Esophagus muscularis mucosa (tissue), 4 donors: ENCODE results near the gene EPHB1. TPM values are rescaled to one million over a fixed set of nuclear protein-coding genes. Genes with fewer than 3 reads are reported as not detected.

ENCODE experiments used
- DNase-seq: peaks from one replicate; pipeline ENCODE4 v3.0.0-alpha.2; 2017; ENCODE audit errors: extremely low spot score
- H3K27ac ChIP-seq, 4 donors: fragments of 200-600 bp; sonication (generic); replicated peaks in 1 of 4; 1 replicate in 3 of 4; 2 replicates in 1 of 4; pipeline ENCODE4 v1.5.1; 2016 to 2019; ENCODE audit warnings: mild to moderate bottlenecking in 1 of 4
- H3K27me3 ChIP-seq, 4 donors: fragments of 200-600 bp; sonication (generic); one replicate each; pipeline versions ENCODE4 v1.5.1 to v1.6.0; 2016 to 2019
- H3K36me3 ChIP-seq, 4 donors: fragments of 200-600 bp; sonication (generic); one replicate each; pipeline ENCODE4 v1.5.1; 2016 to 2019
- H3K4me1 ChIP-seq, 4 donors: fragments of 200-600 bp; sonication (generic); one replicate each; pipeline ENCODE4 v1.5.1; 2016 to 2019
- H3K4me3 ChIP-seq, 4 donors: fragments of 200-600 bp; sonication (generic); 1 replicate in 2 of 4; 2 replicates in 2 of 4; pipeline ENCODE4 v1.5.1; 2016 to 2019; ENCODE audit warnings: mild to moderate bottlenecking in 4 of 4, moderate library complexity in 1 of 4
- H3K9me3 ChIP-seq, 4 donors: fragments of 200-600 bp; sonication (generic); 1 replicate in 3 of 4; 2 replicates in 1 of 4; pipeline ENCODE4 v1.5.1; 2016 to 2019
- CTCF ChIP-seq, 3 experiments: fragments of 200-600 bp in 2 of 3; fragments of 450-650 bp in 1 of 3; sonication (generic) in 2 of 3; IDR thresholded peaks; one replicate each; pipeline ENCODE4 v1.5.1; 2017 to 2019; ENCODE audit warnings: antibody characterized with exemption in 3 of 3, mild to moderate bottlenecking in 2 of 3, moderate library complexity in 1 of 3
- EP300 ChIP-seq: sonication (generic); formaldehyde crosslinking; IDR thresholded peaks from one replicate; pipeline ENCODE4 v1.6.1; 2017; ENCODE audit warnings: antibody characterized with exemption
- POLR2A ChIP-seq: fragments of 450-650 bp; IDR thresholded peaks from one replicate; pipeline ENCODE4 v1.6.1; 2017; ENCODE audit warnings: antibody characterized with exemption, moderate library complexity, mild to moderate bottlenecking, low read depth
- POLR2AphosphoS5 ChIP-seq, 2 donors: sonication (generic); formaldehyde crosslinking; IDR thresholded peaks; one replicate each; pipeline ENCODE4 v1.6.1; 2017; ENCODE audit warnings: antibody characterized with exemption in 2 of 2
- WGBS: methylation state at CpG from one replicate; pipeline ENCODE4 v1.1.5; 2018; 5-methylcytosine and 5-hydroxymethylcytosine counted together
- intact Hi-C: fragments of 100-400 bp; cut with DNase I; formaldehyde crosslinking; loops from one replicate; pipeline ENCODE4 v1.15.1; 2023
- total RNA-seq, 4 donors: library from RNA; depleted of rRNA; stranded (reverse); fragments of >200 nt; gene quantifications; one replicate each; pipeline versions ENCODE4 v1.1.0 to v1.2.1, GENCODE V29; 2016

The EPHB1 gene
- total RNA-seq, 4 donors from 2014 or later = under 0.01 to 6.1 (median 2.8) TPM

GRCh38 chr3:134768116-134768515, 26.9 kb upstream of the EPHB1 start:
- H3K36me3 ChIP-seq = no peaks in the 10 kb centered on the region
- no peak overlapping the region for H3K4me3 ChIP-seq
- H3K9me3 ChIP-seq = no peaks in the 10 kb centered on the region
- no peak for TF ChIP-seq EP300
- no peak for TF ChIP-seq CTCF (IDR thresholded peaks at IDR 0.05)
- TF ChIP-seq POLR2AphosphoS5 (IDR thresholded peaks at IDR 0.05) = no peak
- no peak for TF ChIP-seq POLR2A
- H3K4me1 ChIP-seq = no peaks in the 10 kb centered on the region
- intact Hi-C loops = no loop called here
- H3K27ac ChIP-seq = no peak overlapping the region
- peak; percentile 86 for DNase-seq
- WGBS = 85% methylated on average over 3 of the region's 3 CpGs
- no peaks in the 10 kb centered on the region for H3K27me3 ChIP-seq

- Histone ChIP-seq H3K4me1 (no peaks in the 10 kb centered on the region), H3K4me3 (no peak overlapping the region), H3K27me3 (no peaks in the 10 kb centered on the region), H3K27ac (no peak overlapping the region), H3K9me3 (no peaks in the 10 kb centered on the region), H3K36me3 (no peaks in the 10 kb centered on the region)
- peak; percentile 37 for DNase-seq
- TF ChIP-seq EP300 (no peak), POLR2A (no peak), POLR2AphosphoS5 (IDR thresholded peaks at IDR 0.05) (no peak), CTCF (IDR thresholded peaks at IDR 0.05) (no peak)
- 89% methylated on average over 5 of the region's 5 CpGs for WGBS
- intact Hi-C loops = no loop called here
Measured at GRCh38 chr3:134768837-134769236, 26.2 kb upstream of the EPHB1 start.

- H3K27me3 ChIP-seq = no peaks in the 10 kb centered on the region
- TF ChIP-seq CTCF (IDR thresholded peaks at IDR 0.05) = no peak
- no peak for TF ChIP-seq EP300
- H3K27ac ChIP-seq = no peak overlapping the region
- intact Hi-C loops = no loop called here
- peak; percentile 42 for DNase-seq
- H3K9me3 ChIP-seq = no peaks in the 10 kb centered on the region
- WGBS = 80% methylated on average over 2 of the region's 2 CpGs
- no peaks in the 10 kb centered on the region for H3K4me1 ChIP-seq
- H3K36me3 ChIP-seq = no peaks in the 10 kb centered on the region
- H3K4me3 ChIP-seq = no peak overlapping the region
Measured at GRCh38 chr3:134769287-134769868, 25.7 kb upstream of the EPHB1 start.

GRCh38 chr3:134772011-134772410, 23.0 kb upstream of the EPHB1 start:
- no peak overlapping the region for H3K27ac ChIP-seq
- DNase-seq = peak; percentile 79
- H3K9me3 ChIP-seq = no peaks in the 10 kb centered on the region
- WGBS = 42% methylated on average over 3 of the region's 3 CpGs
- H3K27me3 ChIP-seq = no peaks in the 10 kb centered on the region
- no peaks in the 10 kb centered on the region for H3K36me3 ChIP-seq
- intact Hi-C loops = no loop called here
- H3K4me1 ChIP-seq = no peaks in the 10 kb centered on the region
- no peak overlapping the region for H3K4me3 ChIP-seq
- no peak for TF ChIP-seq EP300
- no peak for TF ChIP-seq POLR2A
- TF ChIP-seq CTCF (IDR thresholded peaks at IDR 0.05) = no peak
- no peak for TF ChIP-seq POLR2AphosphoS5 (IDR thresholded peaks at IDR 0.05)

- Histone ChIP-seq H3K4me1 (no peaks in the 10 kb centered on the region), H3K36me3 (no peaks in the 10 kb centered on the region), H3K4me3 (no peak overlapping the region), H3K27me3 (no peaks in the 10 kb centered on the region), H3K27ac (no peak overlapping the region), H3K9me3 (no peaks in the 10 kb centered on the region)
- WGBS = 100% methylated on average over 1 of the region's 1 CpG
- no peak for TF ChIP-seq EP300
- no peak for TF ChIP-seq CTCF (IDR thresholded peaks at IDR 0.05)
- TF ChIP-seq POLR2AphosphoS5 (IDR thresholded peaks at IDR 0.05) = no peak
- intact Hi-C loops = no loop called here
- peak; percentile 64 for DNase-seq
Measured at GRCh38 chr3:134772591-134772990, 22.5 kb upstream of the EPHB1 start.
